K562 (cell line): Measurements from ENCODE around the gene ZCCHC4. TPM values are rescaled to one million over a fixed set of nuclear protein-coding genes. Genes with fewer than 3 reads are reported as not detected.

ENCODE experiments used
- ATAC-seq: fragments of 200-7000 bp; cut with Tn5 transposase; 3 replicates; pipeline ENCODE4 v1.9.1; 2020; ENCODE audit warnings: moderate library complexity
- BruUV-seq: library from RNA; stranded (reverse); fragments of 400-500 nt; replicated peaks from 2 replicates; lab custom pipeline; 2021; lab: Mats Ljungman, UMichigan
- CTCF ChIA-PET: fragments of 300-600 bp; formaldehyde crosslinking; extraction: SDS; loops from one replicate; lab custom pipeline; 2021; ENCODE audit warnings: low intra/inter-chr PET ratio; lab: Yijun Ruan, JAX
- POLR2A ChIA-PET: fragments of 300-600, 350-650 bp; sonication (Branson Sonifier 250); formaldehyde crosslinking; extraction: SDS; loops from one replicate; lab custom pipeline; 2021; ENCODE audit warnings: antibody characterized with exemption, inconsistent platforms; lab: Yijun Ruan, JAX
- DNase-seq, 4 experiments: peaks; one replicate each; pipeline versions ENCODE4 v3.0.0 to v3.0.0-alpha.2; 2011 to 2018; ENCODE audit warnings: low spot score in 3 of 4, mixed read lengths in 3 of 4; ENCODE audit errors: extremely low read depth in 1 of 4
- FAIRE-seq: peaks from 2 replicates; lab custom pipeline; 2011; peaks lifted over from hg19 to GRCh38; lab: Jason Lieb, UNC
- H2AFZ ChIP-seq: 2 replicates; pipeline ENCODE4 v1.6.0; 2011; ENCODE audit warnings: low read depth, low read length, control low read depth, inconsistent platforms
- H3K27ac ChIP-seq: fragments of 200-600 bp; 3 replicates; pipeline ENCODE4 v1.8.0; 2011; ENCODE audit warnings: low read depth, mild to moderate bottlenecking, control low read depth, inconsistent platforms, low read length, moderate library complexity, mixed read lengths; ENCODE audit errors: extremely low read depth
- H3K27me3 ChIP-seq, 2 experiments: fragments of 300-600 bp in 1 of 2; 2 replicates in 1 of 2; 3 replicates in 1 of 2; pipeline versions ENCODE4 v1.6.0 to v1.8.0; 2011; ENCODE audit warnings: inconsistent platforms in 2 of 2, low read length in 2 of 2, mild to moderate bottlenecking in 1 of 2, mixed read lengths in 1 of 2, moderate library complexity in 1 of 2; ENCODE audit not compliant: control insufficient read depth in 2 of 2, insufficient read depth in 2 of 2
- H3K36me3 ChIP-seq: fragments of 300-600 bp; 3 replicates; pipeline ENCODE4 v1.8.0; 2011; ENCODE audit warnings: mild to moderate bottlenecking, low read length, inconsistent platforms; ENCODE audit not compliant: control insufficient read depth, insufficient read depth
- H3K4me1 ChIP-seq, 2 experiments: fragments of 200-600 bp in 1 of 2; replicated peaks in 1 of 2; 2 replicates in 1 of 2; 3 replicates in 1 of 2; pipeline versions ENCODE4 v1.5.1 to v1.8.0; 2011; ENCODE audit warnings: inconsistent platforms in 2 of 2, low read length in 2 of 2, mild to moderate bottlenecking in 1 of 2, mixed read lengths in 1 of 2, moderate library complexity in 1 of 2; ENCODE audit not compliant: control insufficient read depth in 2 of 2, insufficient read depth in 2 of 2
- H3K4me2 ChIP-seq: 2 replicates; pipeline ENCODE4 v1.6.1; 2011; ENCODE audit warnings: low read length, control low read depth, inconsistent platforms, mixed read lengths; ENCODE audit not compliant: insufficient read depth
- H3K4me3 ChIP-seq: fragments of 200-600 bp; sonication (generic), shearing (Covaris generic); 2 replicates; pipeline ENCODE4 v1.5.1; 2016; ENCODE audit warnings: control low read depth, inconsistent platforms
- H3K79me2 ChIP-seq: fragments of 200-600 bp; 3 replicates; pipeline ENCODE4 v1.8.0; 2011; ENCODE audit warnings: low read length, inconsistent platforms; ENCODE audit not compliant: control insufficient read depth, insufficient read depth
- H3K9ac ChIP-seq, 2 experiments: 2 replicates each; pipeline versions ENCODE4 v1.6.0 to v1.6.1; 2011; ENCODE audit warnings: low read depth in 2 of 2, low read length in 2 of 2, control low read depth in 1 of 2, inconsistent platforms in 1 of 2, mild to moderate bottlenecking in 1 of 2, mixed read lengths in 1 of 2; ENCODE audit not compliant: insufficient read depth in 1 of 2
- H3K9me1 ChIP-seq: one replicate; pipeline ENCODE4 v1.6.0; 2011; ENCODE audit warnings: inconsistent platforms, mild to moderate bottlenecking, low read length, moderate library complexity; ENCODE audit not compliant: control insufficient read depth, insufficient read depth
- H3K9me3 ChIP-seq: replicated peaks from 2 replicates; pipeline ENCODE4 v1.5.1; 2011; ENCODE audit warnings: low read depth, low read length, inconsistent platforms; ENCODE audit not compliant: control insufficient read depth, insufficient read depth
- H4K20me1 ChIP-seq: replicated peaks from 2 replicates; pipeline ENCODE4 v1.6.1; 2011; ENCODE audit warnings: low read length, inconsistent platforms, mixed read lengths; ENCODE audit not compliant: control insufficient read depth, insufficient read depth
- CBX8 ChIP-seq: fragments of 200-600 bp; sonication (generic); IDR thresholded peaks from 2 replicates; pipeline ENCODE4 v1.6.1; 2012; ENCODE audit warnings: borderline replicate concordance, mixed run types, low read depth, mild to moderate bottlenecking, moderate library complexity, mixed read lengths, low read length, control low read depth, inconsistent platforms; ENCODE audit not compliant: poor library complexity, severe bottlenecking; ENCODE audit errors: extremely low read depth
- ETV5 ChIP-seq: sonication (generic); formaldehyde crosslinking; IDR thresholded peaks from 2 replicates; pipeline ENCODE4 v1.4.0; 2020; ENCODE audit warnings: low read depth, mild to moderate bottlenecking, missing genetic modification reagents
- GABPA ChIP-seq: fragments of 200-800 bp; sonication (Bioruptor generic); conservative IDR thresholded peaks from 2 replicates; pipeline ENCODE4 v1.6.1; 2016; ENCODE audit warnings: low read depth, missing genetic modification characterization, missing compliant biosample characterization
- ILF3 ChIP-seq: fragments of 450-650 bp; IDR thresholded peaks from 2 replicates; pipeline ENCODE4 v1.6.1; 2018; ENCODE audit warnings: antibody characterized with exemption, mild to moderate bottlenecking, moderate library complexity, borderline replicate concordance
- NFIC ChIP-seq: fragments of 450-650 bp; IDR thresholded peaks from 2 replicates; pipeline ENCODE4 v1.6.1; 2017; ENCODE audit warnings: mild to moderate bottlenecking, inconsistent platforms
- SAP30 ChIP-seq: fragments of 200-600 bp; sonication (generic); IDR thresholded peaks from 2 replicates; pipeline ENCODE4 v1.6.1; 2012; ENCODE audit warnings: borderline replicate concordance, low read depth, mild to moderate bottlenecking, moderate library complexity, low read length, control low read depth, inconsistent platforms; ENCODE audit not compliant: insufficient read depth, poor library complexity, severe bottlenecking
- SMAD3 ChIP-seq: fragments of 450-650 bp; formaldehyde crosslinking; conservative IDR thresholded peaks from 2 replicates; pipeline ENCODE4 v1.4.0; 2020; ENCODE audit warnings: mild to moderate bottlenecking
- SMARCC2 ChIP-seq: fragments of 450-650 bp; IDR thresholded peaks from 2 replicates; pipeline ENCODE4 v1.6.1; 2017; ENCODE audit warnings: antibody characterized with exemption, moderate library complexity, mild to moderate bottlenecking, low read depth
- WGBS: fragments of 100-300 bp; shearing (Covaris generic); methylation state at CpG from one replicate; pipeline ENCODE4 v1.1.6; 2016; ENCODE audit warnings: low coverage, mixed read lengths; ENCODE audit not compliant: insufficient coverage; ENCODE audit errors: missing lambda C conversion rate; 5-methylcytosine and 5-hydroxymethylcytosine counted together
- in situ Hi-C: fragments of 300-500 bp; cut with MboI; formaldehyde crosslinking; loops from 4 replicates; pipeline ENCODE4 v1.15.0; 2018; ENCODE audit warnings: inconsistent platforms, mixed read lengths
- intact Hi-C: fragments of 100-400 bp; cut with micrococcal nuclease; formaldehyde crosslinking; loops from 2 replicates; pipeline ENCODE4 v1.14.2; 2022
- polyA plus RNA-seq, 8 experiments: library from polyadenylated mRNA; depleted of rRNA in 4 of 8; stranded (reverse) in 5 of 8; unstranded in 3 of 8; fragments of >200 nt; fragmentation: Nextera tagmentation in 2 of 8; fragmentation: Illumina TruSeq in 1 of 8; extraction: Ambion mirVana in 2 of 8; extraction: Trizol in 1 of 8; gene quantifications; 2 replicates each; pipeline versions ENCODE4 v1.2.1 to v1.2.3, GENCODE V29; 2011 to 2014; ENCODE audit warnings: inconsistent platforms in 1 of 8, missing spikeins in 1 of 8
- total RNA-seq, 7 experiments: library from RNA; depleted of rRNA in 6 of 7; stranded (reverse); fragments of >200 nt in 6 of 7; fragmentation: Illumina TruSeq in 2 of 7; extraction: Trizol in 2 of 7; gene quantifications; 2 replicates each; pipeline versions ENCODE4 v1.2.1 to v1.2.3, GENCODE V29; 2011 to 2021; ENCODE audit warnings: low replicate concordance in 1 of 7

The ZCCHC4 gene
- total and polyA plus RNA-seq, 9 of the 15 experiments (the other 6 are each of a cell fraction or from before 2014, with no cell fraction given) = 5.3 to 26.1 (median 15.2) TPM

GRCh38 chr4:25330335-25330734 lies 17.8 kb downstream of the ZCCHC4 start:
- peaks cover 11% of the 10 kb centered on the region; the same call in 1 of the 3 replicates for H3K36me3 ChIP-seq
- H3K27me3 ChIP-seq = no peaks in the 10 kb centered on the region
- CTCF ChIA-PET = no interaction called here
- no peaks in the 10 kb centered on the region for H3K9me3 ChIP-seq
- in situ Hi-C loops = no loop called here
- no TSS peak for BruUV-seq
- DNase-seq = no peak
- H3K9ac ChIP-seq = no peak overlapping the region
- H4K20me1 ChIP-seq = no peaks in the 10 kb centered on the region
- no peak overlapping the region for H3K4me2 ChIP-seq
- intact Hi-C loops = no loop called here
- FAIRE-seq = no peak
- H3K4me1 ChIP-seq = no peaks in the 10 kb centered on the region
- no peaks in the 10 kb centered on the region for H3K9me1 ChIP-seq
- no peak overlapping the region for H3K4me3 ChIP-seq
- 0 out of 3 replicates have a peak, but pooled peaks cover 4% of the 10 kb centered on the region for H3K79me2 ChIP-seq
- no peak overlapping the region for H3K27ac ChIP-seq
- POLR2A ChIA-PET = interaction anchor here (0.9 kb wide), 1 partner anchor 18 kb away, joined by 4 read pairs; the partner anchor contains the start of gene ZCCHC4
- no peak overlapping the region for H2AFZ ChIP-seq
- TF ChIP-seq ILF3 = no peak
- ATAC-seq = peak; percentile 21; the same call in 2 of the 3 replicates
- 76% methylated on average over 1 of the region's 1 CpG for WGBS

GRCh38 chr4:25330905-25331808 lies 18.6 kb downstream of the ZCCHC4 start:
- POLR2A ChIA-PET = interaction anchor here (0.7 to 1.5 kb wide), 4 partner anchors 16 to 411 kb away, joined by 3 to 4 read pairs (median 3); partner anchors contain the start of gene ZCCHC4
- no peak overlapping the region for H3K4me2 ChIP-seq
- in situ Hi-C loops = no loop called here
- no peaks in the 10 kb centered on the region for H3K9me1 ChIP-seq
- H3K9me3 ChIP-seq = no peaks in the 10 kb centered on the region
- 0 out of 3 replicates have a peak, but pooled peaks cover 4% of the 10 kb centered on the region for H3K79me2 ChIP-seq
- no peak overlapping the region; the same call in 2 of the 3 replicates for H3K27ac ChIP-seq
- ATAC-seq (no peak; the same call in 2 of the 3 replicates), DNase-seq (no peak), FAIRE-seq (no peak)
- H4K20me1 ChIP-seq = no peaks in the 10 kb centered on the region
- no peak overlapping the region for H2AFZ ChIP-seq
- H3K9ac ChIP-seq = peak overlapping the region in 1 of 2 experiments; percentile 10; a peak in 1 of 4 replicates
- H3K4me1 ChIP-seq = no peaks in the 10 kb centered on the region
- H3K4me3 ChIP-seq = no peak overlapping the region
- no TSS peak for BruUV-seq
- 92% methylated on average over 11 of the region's 12 CpGs for WGBS
- peaks cover 11% of the 10 kb centered on the region; the same call in 1 of the 3 replicates for H3K36me3 ChIP-seq
- intact Hi-C loops = no loop called here
- H3K27me3 ChIP-seq = no peaks in the 10 kb centered on the region
- CTCF ChIA-PET = no interaction called here
- TF ChIP-seq SMAD3 (CRISPR knock-in tag) (no peak), GABPA (no peak), SAP30 (no peak), SMARCC2 (no peak), NFIC (no peak), ETV5 (CRISPR knock-in tag) (no peak), CBX8 (no peak)
